Occipital lobe (tissue), 2 donors: Measurements from ENCODE around the gene KLHL29. TPM values are rescaled to one million over a fixed set of nuclear protein-coding genes. Genes with fewer than 3 reads are reported as not detected.
"Not testable (repeated sequence)": the region's sequence is repeated elsewhere in the genome, so short reads cannot be mapped to it uniquely, and the experiment has no call there.

ENCODE experiments used
- DNase-seq: peaks from one replicate; lab custom pipeline; 2025; lab: John Stamatoyannopoulos, UW
- total RNA-seq: library from RNA; depleted of rRNA; stranded (reverse); fragments of >200 nt; gene quantifications from one replicate; pipeline ENCODE4 v1.2.3, GENCODE V29; 2014

KLHL29 gene
- total RNA-seq, 1 donor from 2014 or later, result 8.4 TPM

DNA sequence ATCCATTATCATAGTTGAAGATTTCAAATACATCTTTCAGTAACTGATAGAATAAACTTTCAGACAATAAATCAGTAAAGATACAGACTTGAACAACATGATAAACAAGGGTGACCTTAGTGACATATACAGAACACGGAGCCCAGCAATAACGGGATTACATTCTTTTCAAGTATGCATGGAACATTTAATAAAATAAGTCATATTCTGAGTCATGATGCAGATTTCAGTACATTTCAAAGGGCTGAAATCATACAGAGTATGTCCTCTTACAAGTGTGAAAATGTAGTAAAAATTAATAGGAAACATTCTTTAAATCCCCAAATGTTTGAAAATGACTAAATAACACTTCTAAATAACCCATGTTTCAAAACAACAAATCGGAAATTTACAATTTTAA, 17.2 kb upstream of the KLHL29 start:
- DNase-seq, result no peak

DNA sequence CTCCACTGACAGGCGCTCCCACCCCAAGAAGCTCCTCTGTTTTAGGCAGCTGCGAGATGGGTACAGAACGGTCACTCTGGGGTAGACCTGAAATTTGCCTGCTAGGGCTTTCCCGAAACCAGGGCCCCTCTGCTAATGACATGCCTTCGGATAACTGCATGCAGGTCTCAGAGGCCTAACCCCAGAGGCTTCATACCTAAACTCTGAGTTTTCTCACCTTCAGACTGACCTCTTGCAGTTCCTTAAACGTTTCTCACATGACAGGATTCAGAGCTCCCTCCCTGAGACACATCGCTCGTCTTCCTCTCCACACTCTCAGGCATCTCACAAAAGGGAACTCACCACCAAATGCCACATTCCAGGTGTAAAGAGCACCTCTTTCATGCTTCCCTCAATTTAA, 11.3 kb upstream of the KLHL29 start:
- DNase-seq, result no peak

DNA sequence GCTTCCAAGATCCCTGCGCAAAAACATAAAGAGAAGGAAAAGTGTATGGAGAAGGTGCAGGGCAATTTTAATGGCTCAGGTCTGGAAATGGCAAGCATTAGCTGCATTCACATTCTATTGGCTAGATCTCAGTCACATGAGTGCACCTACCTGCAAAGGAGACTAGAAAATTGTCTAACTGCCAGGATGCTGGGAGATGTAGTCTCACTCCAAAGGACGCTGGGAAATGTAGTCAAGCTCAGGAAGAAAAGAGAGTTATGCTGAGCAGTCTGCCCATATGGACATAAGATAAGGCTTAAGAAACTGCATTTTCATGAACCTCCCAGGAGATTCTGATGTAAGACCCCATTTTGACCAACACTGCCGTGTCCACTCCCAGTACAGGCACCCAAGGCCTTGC, 9.5 kb upstream of the KLHL29 start:
- DNase-seq, result no peak

DNA sequence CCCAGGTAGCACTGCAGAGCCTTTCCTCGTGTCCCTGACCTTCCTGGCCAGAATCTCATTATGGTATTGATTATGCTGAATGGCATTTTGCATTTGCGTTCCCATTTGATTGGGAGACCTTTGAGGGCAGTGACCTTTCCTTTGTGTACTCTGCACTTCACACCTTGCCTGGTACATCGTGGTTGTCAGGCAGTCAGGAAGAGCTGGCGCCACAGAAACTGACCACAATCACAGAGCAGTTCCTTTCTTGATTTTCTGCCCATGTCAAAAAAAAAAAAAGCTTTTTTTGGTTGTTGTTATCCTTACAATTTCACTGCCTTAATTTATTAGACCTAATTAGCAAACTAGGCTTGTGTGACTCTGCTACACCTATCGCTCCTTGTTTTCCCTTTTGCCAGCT, 8.9 kb upstream of the KLHL29 start:
- DNase-seq, result no peak

DNA sequence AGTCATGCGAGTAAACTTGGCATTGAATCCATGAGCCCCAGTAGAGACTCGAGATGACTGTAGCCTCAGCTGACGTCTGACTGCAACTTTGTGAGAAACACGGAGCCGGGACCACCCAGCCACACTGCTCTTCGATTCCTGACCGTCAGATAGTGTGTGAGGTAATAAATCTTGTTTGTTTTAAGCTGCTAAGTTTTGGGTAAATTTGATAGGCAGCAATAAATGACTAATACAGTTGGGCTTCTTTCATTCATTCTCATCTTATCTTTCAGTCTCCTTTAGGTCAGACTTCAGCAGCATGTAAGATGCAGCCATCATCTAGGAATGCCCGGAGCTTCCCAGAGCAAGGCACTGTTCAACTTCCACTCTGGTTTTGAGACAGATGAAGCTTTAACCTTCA, 8.0 kb upstream of the KLHL29 start:
- DNase-seq, result no peak

DNA sequence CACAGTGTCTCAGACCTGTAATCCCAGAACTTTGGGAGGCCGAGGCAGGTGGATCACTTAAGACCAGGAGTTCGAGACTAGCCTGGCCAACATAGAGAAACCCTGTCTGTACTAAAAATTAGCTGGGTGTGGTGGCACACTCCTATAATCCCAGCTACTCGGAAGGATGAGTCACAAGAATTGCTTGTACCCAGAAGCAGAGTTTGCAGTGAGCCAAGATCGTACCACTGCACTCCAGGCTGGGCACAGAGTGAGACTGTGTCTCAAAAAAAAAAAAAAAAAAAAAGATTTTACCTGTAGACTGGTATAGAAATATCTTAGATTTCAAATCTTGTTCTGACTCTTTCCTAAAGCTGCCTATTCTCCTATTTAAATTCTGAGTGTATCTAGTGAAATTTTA, 7.2 kb upstream of the KLHL29 start:
- no peak for DNase-seq

DNA sequence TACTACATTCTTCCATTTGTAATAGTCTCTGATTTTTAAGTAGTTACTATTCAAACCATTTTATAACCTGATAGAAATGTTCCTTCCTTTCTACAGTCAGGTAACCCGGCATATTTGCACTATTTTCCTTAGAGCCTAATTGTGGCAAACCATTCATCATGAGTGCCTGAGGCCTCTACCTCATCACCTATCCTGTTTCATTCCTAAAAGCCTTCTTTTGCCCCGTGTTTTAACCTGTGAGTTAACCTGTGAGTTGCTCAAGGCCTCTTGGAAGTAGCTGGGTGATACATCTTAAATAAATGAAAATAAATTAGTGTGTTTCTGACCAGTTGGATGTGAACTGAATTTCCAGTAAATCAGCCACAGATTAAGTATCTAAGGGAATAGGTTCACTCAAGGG, 6.5 kb upstream of the KLHL29 start:
- DNase-seq, result no peak

DNA sequence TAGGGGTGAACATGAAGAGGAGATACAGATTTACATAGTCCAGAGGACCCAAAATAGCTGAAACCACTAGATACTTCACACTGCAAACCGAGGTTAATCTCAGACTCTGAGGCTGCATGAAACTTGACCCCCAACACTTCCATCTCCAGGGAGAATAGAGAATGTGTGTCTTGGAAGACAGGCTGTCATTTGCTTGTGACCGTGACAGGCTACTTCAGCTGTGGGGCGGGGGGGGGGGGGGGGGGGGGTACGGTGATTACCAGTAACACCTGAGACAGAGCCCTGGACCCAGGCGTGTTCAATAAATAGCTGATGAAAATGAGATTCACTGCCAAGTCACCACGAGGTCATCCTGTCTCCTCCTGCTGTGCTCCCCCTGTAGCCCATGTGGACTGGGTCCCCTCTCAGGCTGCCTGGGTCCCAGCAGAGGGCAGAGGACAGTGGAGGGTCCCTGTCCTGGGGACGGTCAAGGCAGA, 5.7 kb upstream of the KLHL29 start:
- no peak for DNase-seq

DNA sequence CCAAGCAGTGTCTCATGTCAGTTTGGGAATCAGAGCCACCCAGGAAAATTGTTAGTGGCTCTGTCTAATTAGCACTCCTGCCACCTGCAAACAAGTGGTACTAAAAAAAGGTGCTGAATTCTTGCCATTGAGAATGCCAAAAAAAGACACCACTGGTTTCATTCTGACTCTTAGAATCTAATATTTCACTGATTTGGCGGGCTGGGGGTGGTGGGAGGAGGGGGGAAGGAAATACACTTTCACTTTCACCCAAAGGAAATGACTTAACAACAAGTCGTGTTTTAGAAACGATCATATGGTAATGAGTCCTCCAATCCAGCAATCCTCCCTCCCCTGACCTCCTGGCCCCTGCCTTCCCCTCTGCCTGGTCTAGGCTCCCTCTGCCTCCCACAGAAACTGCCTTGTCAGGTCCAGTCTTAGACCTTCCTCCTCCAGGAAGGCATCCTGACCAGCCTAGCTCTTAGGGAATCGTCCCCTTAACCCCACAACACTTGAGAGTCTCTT, 4.4 kb upstream of the KLHL29 start:
- DNase-seq, result no peak

DNA sequence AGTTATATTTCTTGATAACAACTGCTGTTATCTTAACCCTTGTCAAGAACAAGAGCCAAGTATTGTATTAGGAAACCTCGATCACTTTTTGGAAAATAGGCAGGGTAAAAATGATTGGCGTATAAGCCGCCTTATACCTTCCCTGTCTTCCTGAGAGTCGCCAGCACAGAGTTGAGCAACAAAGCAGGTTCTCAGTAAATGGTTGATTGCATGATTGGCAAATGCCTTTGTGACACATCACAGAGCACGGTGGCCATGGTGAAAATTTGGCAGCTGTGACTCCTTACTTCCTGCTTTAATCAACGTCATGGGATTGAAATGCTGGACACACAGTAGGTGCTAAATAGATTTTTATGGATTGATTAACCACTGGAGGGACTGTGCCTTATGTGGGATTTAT, 3.9 kb upstream of the KLHL29 start:
- no peak for DNase-seq

DNA sequence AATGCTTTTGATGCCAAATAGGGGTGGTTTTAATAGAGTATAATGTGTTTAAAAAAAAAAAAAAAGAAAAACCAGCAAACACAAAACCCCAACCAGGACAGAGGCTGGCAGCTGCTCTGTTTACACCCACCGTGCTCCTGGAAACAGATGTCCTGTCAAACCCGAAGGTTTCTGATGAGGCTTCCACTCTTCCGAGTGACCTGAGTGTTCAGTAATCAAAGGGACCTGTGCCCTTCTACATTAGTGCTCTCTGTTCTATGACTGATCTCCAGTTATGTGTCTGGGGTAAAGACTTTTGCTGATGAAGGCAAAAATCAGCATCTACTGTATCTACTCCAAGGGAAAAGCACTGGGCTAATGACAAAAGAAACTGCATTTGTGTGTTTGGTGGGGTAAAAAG, 3.5 kb upstream of the KLHL29 start:
- DNase-seq, result no peak

DNA sequence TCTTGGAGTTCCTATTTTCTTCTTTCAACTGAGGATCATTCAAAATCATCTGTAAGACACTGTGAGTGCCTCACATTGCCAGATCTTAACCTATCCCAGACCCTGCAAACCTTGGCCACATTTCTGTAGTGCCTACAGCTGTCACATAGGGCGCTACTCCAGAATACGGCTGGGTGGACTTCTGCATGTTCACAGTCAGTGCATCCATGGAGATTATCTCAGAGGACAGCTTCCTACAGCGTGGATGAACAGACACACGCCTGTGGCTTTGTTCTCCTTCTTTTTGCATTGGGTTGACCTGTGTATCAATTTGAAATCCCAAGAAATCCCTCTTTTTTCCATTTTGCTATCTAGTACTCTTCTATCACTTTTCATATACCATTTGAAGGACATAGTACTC, 1.9 kb upstream of the KLHL29 start:
- DNase-seq, result no peak

DNA sequence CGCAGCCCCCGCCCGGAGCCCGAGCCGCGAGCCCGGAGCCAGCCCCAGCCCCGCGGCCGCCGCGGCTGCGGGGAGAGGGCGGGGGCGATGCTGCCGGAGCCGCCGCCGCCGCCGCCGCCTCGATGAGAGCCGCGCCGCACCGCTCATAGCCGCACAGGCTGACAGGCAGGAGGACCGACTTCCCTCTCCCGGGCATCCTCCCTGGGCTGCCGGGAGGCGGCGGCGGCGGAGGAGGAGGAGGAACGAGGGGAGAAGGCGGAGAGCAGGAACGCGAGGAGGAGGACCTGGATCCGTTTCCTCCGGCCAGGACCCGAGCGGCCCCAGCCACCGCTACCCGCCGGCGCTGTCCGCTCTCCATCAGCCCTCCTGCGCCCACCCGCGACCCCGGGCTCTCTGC, 370 bp downstream of the KLHL29 start:
- peak; percentile 33 for DNase-seq

DNA sequence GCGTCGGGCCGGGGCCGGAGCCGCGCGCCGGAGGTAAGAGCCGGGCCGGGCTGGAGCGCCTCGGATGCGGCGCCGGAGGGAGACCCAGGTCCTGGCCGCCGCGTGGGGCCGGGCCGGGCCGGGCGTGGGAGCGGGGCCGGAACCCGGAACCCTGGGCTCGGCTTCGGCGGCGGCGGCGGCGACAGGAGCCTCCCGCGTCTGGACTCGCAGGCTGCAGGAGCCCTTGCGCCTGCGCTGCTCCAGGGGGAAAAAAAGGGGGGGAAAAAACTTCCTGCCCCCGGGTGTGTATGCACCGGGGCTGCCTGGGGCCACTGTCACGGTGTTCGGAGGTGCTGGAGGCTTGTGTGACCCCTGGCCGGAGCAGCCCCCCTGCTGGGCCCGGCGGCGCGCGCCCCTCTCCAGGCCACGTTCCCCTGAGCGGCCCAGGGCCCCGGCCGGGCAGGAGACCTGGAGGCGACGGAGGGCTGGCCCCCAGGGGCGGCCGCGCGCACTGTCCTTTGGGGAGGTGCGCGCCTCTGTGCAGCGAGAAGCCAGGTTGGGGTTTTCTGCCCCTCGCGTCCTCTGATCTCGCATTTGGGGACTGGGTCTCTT, 864 bp downstream of the KLHL29 start:
- DNase-seq, result no peak

DNA sequence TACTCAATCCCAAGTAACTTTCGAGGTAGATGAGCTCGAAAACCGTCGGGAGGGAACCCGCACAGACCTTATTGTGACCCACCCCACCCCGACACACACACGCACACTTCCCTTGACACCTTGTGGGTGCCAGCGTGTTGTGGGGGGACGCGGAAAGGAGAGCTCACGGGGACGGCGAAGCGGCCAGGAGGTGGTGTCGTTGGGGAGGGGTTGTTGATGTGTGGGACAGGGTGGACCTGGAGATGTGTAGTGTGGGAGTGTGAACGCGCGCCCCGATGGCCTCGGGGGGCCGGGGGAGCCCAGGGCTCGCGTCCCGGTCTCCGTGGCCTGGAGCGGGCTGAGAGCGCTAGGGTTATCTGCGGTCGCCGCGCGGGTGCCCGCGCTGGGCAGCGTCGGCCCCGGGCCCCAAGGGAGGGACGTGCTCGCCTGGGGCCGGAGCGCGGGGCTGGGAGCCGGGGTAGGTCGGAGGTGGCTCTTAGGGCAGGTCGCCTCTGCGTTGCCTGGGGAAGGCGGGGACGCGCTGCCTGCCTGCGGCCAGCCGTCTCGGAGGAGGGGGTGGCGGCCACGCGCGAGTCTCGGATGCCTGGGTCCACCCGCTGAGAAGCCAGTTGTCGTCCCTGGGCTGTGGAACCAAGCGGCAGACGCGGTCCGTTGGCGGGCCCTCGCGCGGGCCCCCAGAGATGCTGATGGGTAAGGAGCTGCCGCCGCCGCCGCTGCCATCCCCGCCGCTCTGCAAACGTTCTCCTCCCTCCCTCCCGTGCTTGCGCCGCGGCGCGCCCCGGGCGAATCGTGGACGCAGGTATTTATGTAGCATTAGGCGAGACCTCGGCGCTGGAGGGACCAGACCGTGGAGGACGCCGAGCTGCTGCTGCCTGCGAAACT, 1.6 kb downstream of the KLHL29 start:
- DNase-seq, result peak; percentile 44

DNA sequence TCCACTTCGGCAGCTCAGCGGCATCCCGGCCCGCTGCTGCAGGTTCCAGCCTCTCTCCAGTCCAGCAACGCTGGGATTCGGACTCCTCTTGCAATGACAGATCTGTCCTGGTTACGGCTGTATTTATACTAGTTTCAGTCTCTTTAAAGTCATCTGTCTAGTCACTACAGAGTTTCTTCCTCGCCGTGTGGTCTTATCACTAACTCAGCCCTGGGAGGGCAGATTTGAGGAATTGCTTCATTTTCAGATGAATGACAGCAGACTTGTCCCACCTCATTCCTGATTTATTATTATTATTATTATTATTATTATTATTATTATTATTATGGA, 2.2 kb downstream of the KLHL29 start:
- DNase-seq, result no peak

DNA sequence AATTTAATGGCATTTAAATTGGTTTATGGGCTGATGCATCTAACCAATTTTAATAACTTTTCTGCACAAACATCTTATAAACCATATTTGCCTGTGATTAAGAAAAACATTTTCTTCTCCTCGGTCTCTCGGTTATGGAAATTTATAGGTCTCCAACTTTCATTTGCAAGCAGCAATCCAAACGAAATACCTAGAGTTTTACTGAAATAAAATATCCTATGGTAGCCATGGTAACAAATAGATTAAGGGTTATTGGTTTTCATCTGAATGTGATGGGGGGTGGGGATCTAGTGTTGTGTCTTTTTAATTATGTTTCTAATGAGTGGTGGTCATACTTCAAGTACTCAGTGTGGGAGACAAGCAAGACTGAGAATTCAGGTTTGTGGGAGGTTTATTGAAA, 2.9 kb downstream of the KLHL29 start:
- no peak for DNase-seq

DNA sequence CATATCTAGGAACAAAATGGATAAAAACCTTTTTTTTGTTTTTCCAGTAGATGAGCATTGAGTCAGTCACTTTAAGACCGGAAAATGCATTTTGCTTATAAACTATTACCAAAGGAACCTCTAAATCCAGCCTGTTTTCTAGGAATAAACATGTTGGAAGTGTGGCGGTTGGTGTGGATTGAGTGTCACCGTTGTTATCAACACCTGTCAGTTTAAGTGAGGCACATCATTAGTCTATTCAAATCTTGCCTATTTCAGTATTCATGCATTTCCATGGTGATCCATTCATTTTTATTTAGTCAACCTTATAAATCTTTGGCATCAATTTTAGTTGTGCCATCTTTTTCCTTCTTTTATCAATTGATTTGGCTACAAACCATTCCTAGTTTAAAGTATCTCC, 3.3 kb downstream of the KLHL29 start:
- DNase-seq, result no peak

DNA sequence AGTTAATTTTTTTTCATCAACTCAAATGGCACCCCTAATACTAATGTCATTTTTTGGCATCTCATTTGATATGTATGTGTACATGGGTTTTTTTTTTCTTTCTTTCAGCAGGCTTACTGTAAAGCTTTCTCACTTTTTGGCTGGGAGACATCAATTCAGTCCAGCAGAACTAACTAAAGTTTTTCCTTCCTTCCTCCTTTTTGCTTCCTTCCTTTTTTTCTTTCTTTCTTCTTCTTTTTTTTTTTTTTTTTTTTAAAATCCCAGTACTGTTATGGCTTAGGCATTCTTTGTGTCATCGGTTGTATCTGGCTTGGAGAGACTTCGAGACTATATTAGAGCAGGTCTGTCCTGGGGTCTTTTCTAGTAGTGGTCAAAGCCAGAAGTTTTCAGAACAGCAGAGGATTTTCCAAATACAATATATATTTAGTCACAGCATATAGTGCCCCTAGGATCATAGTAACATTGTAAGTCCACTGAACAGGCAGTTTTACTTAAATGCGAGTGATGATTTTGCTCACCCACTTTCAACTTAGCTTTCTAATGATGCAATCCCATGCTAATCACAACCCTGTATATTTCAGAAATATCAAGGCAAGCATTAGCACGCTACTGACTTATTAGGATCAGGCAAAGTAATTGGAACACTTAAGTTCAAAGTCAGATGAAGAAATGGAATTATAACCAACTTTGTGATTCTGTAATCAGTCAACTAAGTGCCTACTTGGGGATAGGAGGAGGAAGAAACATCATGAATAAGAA, 4.0 kb downstream of the KLHL29 start:
- no peak for DNase-seq

DNA sequence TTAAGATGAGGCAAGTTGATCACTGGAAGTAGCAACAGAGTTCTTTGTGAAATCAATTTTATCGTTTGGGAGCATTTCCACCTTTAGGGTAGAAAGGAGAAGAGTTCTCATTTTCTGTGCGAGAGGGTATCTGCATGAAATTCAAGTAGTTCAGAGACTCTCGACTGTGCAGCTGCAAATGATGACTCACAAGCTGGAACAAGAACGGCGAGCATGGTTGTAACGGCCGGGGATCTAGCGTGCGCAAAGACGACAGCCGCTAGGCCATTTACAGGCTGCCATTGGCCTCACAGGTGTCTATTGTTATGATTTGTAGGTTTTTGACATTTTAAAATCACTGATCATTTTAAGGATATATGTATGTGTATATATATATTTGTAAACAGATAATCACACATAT, 5.2 kb downstream of the KLHL29 start:
- DNase-seq, result no peak

DNA sequence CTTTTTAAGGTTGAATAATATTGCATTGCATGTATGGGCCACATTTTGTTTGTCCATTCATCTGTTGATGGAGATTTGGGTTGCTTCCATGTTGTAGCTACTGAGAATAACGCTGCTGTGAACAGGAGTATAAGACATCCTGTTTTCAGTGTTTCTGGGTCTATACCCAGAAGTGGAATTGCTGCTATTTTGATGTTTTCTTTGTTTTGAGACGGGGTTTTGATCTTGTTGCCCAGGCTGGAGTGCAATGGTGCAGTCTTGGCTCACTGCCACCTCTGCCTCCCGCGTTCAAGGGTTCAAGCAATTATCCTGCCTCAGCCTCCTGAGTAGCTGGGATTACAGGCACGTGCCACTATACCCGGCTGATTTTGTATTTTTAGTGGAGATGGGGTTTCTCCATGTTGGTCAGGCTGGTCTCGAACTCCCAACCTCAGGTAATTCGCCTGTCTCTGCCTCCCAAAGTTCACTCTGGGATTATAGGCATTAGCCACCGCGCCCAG, 6.3 kb downstream of the KLHL29 start:
- not testable (repeated sequence) for DNase-seq

DNA sequence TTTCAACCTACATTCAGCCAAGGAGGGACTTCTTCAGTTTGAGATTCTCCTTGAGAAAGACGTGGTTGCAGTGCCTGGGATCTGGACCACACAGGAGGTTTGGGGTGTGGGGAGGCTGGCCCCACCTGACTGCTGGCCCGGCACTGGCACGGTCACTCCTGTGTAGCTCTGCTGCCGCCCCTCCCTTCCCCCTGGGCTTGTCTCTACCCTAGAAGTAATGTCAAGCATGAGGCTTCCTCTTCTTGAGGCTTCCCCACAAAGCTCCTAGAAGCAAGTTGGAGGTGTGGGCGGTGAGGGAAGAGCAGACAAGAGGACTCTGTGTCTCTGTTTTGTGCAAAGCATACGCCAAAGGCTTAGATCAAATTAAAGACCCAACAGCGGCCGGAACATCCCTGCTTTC, 8.7 kb downstream of the KLHL29 start:
- DNase-seq, result no peak
